MM.1S (cell line): ENCODE results near the gene HSD17B7.

ENCODE experiments used
- CTCF ChIP-seq: fragments of 300-600 bp; sonication (generic); IDR thresholded peaks from 2 replicates; pipeline ENCODE4 v1.5.1; 2016; ENCODE audit warnings: antibody characterized with exemption, low read length, mixed read lengths
- EZH2 ChIP-seq: fragments of 300-600 bp; sonication (generic); optimal IDR thresholded peaks from 2 replicates; pipeline ENCODE3; 2017; ENCODE audit warnings: low read depth, mild to moderate bottlenecking, antibody characterized with exemption, low read length, mixed read lengths

- no peak for TF ChIP-seq CTCF
- TF ChIP-seq EZH2 = no peak
These were observed 53.7 kb downstream of the HSD17B7 start for GRCh38 chr1:162844153-162844552.
